Measurements from ENCODE around the gene TRAPPC12.
"Not testable (repeated sequence)": the region's sequence is repeated elsewhere in the genome, so short reads cannot be mapped to it uniquely, and the experiment has no call there.

TRAPPC12 gene

GRCh38 chr2:3433776-3434400 is 54.4 kb downstream of the TRAPPC12 start:
- peak; percentile 13 for DNase-seq

GRCh38 chr2:3434654-3435053 is 55.2 kb downstream of the TRAPPC12 start:
- DNase-seq = peak; percentile 71

DNA sequence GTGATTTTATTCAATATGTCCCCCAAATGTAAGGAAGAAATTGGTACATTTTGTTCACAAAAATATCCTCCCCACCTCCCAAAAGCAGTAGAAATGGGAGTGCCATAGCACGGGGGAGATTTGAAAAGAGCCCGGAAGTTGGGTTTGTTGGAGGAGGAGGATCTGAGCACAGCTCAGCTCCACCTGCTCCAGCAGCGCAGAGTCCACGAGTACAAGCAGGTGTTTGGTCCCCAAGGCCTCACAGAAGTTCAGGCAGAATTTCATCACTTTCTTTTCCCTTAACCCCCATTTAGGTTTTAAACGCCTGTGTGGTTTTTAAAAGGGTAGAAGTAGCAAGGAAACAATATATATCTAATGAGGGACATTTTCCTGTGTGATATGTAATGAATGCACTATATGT is 56.0 kb downstream of the TRAPPC12 start:
- no peak for DNase-seq

DNA sequence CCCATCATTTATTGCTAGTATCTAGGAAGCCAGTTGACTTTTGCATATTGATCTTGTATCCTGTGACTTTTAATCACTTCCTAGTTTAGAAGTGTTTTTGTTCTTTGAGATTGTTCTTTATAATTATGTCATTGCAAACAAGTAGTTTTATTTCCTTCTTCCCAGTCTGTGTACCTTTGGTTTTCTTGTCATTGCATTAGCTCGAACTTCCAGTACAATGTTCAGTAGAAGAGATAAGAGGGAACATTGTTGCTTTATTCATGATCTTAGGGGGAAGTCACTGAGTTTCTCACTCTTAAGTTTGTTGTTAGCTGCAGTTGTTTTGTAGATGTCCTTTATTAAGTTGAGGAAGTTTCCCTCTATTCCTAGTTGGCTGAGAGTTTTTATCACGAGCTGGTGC is 61.0 kb downstream of the TRAPPC12 start:
- DNase-seq = no peak

- no peak for DNase-seq
These were observed 62.0 kb downstream of the TRAPPC12 start for GRCh38 chr2:3441465-3441864.

GRCh38 chr2:3442185-3442584 is 62.7 kb downstream of the TRAPPC12 start:
- no peak for DNase-seq

- no peak for DNase-seq
These were observed 63.6 kb downstream of the TRAPPC12 start for GRCh38 chr2:3443083-3443482.

GRCh38 chr2:3443506-3444084 is 64.1 kb downstream of the TRAPPC12 start:
- no peak for DNase-seq

DNA sequence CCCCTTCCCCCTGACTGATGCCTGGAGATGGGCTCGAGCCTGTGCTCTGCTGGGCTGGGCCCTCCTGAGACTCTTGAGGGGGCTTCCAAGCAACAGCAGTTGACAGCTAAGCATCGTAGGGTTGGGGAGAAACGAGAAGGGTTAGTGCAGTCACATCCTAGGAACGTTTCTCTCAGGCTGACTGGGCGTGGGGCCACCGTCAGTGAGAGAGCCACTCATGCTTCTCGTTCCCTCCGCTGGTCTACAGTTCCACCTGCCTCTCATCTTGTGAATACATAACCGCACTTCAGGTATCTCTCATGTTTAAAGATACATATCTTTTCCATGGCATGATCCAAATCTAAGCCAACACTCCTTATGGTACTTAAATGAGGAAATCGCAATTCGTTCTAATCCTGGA is 66.4 kb downstream of the TRAPPC12 start:
- no peak for DNase-seq

- no peak for DNase-seq
These were observed 66.9 kb downstream of the TRAPPC12 start for GRCh38 chr2:3446381-3446780.

GRCh38 chr2:3447186-3447585 is 67.7 kb downstream of the TRAPPC12 start:
- not testable (repeated sequence) for DNase-seq

GRCh38 chr2:3447789-3448317 is 68.4 kb downstream of the TRAPPC12 start:
- no peak for DNase-seq

DNA sequence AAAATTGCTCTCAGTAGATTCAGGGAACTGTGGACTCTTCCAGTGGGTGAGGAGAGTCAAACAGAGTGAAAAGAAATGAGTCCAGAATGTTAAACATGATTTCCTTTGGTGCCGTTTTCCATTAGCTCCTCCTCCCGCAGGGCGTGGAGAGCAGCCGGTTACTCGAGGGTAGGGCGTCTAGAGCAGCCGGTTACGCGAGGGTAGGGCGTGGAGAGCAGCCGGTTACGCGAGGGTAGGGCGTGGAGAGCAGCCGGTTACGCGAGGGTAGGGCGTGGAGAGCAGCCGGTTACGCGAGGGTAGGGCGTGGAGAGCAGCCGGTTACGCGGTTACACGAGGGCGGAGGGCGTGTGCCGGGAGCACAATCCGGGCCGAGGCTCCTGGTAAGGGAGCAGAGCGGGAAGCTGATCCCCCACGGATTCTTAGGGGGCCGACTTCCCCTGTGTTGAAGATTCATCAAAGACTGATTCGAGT is 69.0 kb downstream of the TRAPPC12 start:
- not testable (repeated sequence) for DNase-seq

GRCh38 chr2:3449086-3449485 is 69.6 kb downstream of the TRAPPC12 start:
- DNase-seq = no peak

DNA sequence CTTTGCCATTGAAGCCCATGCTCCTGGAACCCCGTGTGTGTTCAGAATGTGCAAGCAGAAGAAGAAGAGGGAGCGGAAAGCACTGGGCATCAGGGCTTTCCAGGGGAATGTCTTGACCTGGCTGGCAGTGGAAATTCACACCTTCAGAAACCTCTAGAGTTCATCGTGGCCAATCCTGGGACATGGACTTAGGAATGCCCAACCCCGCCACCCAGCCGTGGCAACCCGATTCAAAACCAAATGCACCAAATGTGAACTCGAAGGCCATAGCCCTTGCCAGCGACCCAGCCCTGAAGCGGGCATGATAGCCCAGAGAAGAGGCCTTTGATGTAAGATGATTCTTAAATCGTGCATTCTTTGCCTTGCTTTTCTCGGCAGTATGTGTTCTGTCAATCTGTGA is 70.4 kb downstream of the TRAPPC12 start:
- DNase-seq = no peak

DNA sequence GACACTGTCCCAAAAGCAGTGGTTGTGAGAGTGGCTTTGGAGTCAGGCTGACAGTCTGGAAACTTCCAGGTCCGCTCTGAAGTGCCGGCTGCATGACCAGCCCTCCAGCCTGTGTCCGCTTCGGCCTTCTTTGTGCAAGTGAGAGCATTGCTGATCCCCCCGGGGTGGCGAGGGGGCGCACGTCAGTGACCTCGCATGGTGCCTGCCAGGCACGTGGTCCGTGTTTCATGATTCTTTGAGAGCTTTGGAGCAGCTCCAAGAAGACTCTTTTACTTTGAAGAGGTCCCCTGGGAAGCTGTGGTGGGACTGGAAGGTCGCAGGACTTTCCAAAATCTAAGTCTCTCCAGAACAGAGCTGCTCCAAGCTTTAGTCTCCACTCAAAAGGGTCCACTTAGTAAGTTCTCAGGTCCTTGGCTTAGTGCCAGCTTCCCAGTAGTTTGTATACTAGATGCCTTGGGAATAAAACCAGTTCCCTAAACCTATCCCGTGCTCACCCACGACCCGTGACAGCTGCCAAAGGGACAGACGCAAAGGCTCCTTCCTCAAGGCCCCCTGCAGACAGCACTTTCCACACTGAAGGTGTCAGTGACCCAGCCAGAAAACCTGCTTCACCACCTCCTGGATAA is 71.0 kb downstream of the TRAPPC12 start:
- DNase-seq = peak; percentile 26

GRCh38 chr2:3451169-3451568 is 71.7 kb downstream of the TRAPPC12 start:
- DNase-seq = peak; percentile 67

- DNase-seq = no peak
These were observed 72.6 kb downstream of the TRAPPC12 start for GRCh38 chr2:3451926-3452671.

GRCh38 chr2:3453190-3453999 is 73.9 kb downstream of the TRAPPC12 start:
- no peak for DNase-seq

GRCh38 chr2:3454005-3454404 is 74.5 kb downstream of the TRAPPC12 start:
- DNase-seq = not testable (repeated sequence)

- no peak for DNase-seq
These were observed 75.3 kb downstream of the TRAPPC12 start for GRCh38 chr2:3454802-3455201.

- DNase-seq = no peak
These were observed 76.6 kb downstream of the TRAPPC12 start for GRCh38 chr2:3456125-3456524.

Measured in NCI-H1694 treated with DMSO at 0.1 percent for 48 hours (cell line).